NCI-H345 (cell line): ENCODE results near the gene MRPS22.
"Not testable (repeated sequence)": the region's sequence is repeated elsewhere in the genome, so short reads cannot be mapped to it uniquely, and the experiment has no call there.

Experiments
- DNase-seq: peaks from one replicate; lab custom pipeline; 2025; lab: John Stamatoyannopoulos, UW

The MRPS22 gene

GRCh38 chr3:139312416-139312815 is 31.4 kb upstream of the MRPS22 start:
- DNase-seq, result no peak

GRCh38 chr3:139312959-139313358 is 30.9 kb upstream of the MRPS22 start:
- no peak for DNase-seq

GRCh38 chr3:139313921-139314320 is 29.9 kb upstream of the MRPS22 start:
- no peak for DNase-seq

DNA sequence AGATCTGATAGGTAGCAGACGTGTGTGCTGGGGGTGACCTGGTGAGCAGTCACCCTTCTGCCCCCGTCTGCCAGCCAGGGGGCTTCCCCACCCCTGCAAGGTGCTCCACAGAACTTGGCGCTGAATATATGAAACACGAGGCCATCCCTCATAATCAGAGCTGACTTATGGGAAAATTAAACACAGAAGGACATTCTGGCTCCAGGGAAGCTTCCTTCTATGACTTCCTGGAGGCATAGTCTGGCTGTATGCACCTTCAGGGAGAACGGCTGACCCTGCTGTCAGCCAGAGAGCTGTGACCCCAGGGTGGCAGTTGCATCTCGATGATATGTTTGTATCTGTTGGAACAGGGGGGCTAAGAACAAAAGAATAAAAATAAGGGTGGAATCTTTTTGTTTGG is 26.6 kb upstream of the MRPS22 start:
- no peak for DNase-seq

DNA sequence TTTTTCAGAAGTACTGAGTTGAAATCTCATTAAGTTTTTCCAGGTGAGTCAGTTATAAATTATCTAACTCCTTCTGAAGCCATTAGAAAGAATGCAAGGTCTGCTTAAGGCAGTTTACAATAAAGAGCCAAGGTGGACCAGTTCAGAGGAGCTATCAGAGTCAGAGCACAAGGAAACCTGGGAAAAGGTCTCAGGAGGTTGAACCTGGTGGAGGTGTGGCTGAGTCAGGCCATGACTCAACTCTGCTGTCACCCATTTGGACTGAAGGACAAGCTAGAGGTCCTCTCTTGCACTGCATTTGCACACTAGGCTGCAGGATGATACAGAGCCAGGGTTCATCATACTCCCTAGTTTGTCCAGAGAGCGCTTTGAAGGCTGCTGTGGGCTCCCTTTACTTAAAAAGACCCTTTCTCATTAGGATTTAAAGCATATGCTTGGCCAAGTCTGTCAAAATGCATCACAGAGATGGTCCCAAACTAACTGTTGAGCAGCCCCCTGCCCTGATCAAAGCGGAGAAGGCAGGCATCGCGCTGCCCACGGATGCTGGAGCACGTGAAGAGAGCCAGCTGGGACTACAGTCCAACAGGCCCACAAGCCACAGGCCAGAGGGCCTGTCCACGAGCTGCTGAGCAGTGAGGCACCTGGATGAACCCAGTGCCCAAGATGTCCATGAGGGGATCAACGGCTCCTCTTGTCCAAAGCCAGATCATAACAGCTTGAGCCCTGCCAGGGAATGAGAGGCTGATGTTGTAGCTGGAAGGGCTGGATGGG is 26.0 kb upstream of the MRPS22 start:
- no peak for DNase-seq

DNA sequence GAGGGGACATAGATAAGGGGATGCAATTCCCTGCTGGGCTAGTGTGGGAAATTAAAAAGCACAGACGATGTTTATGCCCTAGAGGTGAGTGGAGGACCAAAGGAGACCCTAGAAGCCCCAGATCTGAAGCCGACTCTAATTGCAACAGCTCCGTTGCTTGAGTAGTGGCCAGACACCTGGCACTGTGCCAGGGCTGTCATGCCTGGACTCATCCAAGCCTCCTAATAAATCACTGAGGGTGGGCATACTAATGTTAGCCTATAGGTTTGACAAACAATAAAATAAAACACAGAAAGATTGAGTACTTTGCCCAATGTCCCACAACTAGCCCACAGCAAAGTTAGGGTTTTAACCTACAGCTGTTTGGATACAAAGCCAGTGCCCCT is 25.4 kb upstream of the MRPS22 start:
- no peak for DNase-seq

GRCh38 chr3:139318826-139319225 is 25.0 kb upstream of the MRPS22 start:
- DNase-seq, result no peak

DNA sequence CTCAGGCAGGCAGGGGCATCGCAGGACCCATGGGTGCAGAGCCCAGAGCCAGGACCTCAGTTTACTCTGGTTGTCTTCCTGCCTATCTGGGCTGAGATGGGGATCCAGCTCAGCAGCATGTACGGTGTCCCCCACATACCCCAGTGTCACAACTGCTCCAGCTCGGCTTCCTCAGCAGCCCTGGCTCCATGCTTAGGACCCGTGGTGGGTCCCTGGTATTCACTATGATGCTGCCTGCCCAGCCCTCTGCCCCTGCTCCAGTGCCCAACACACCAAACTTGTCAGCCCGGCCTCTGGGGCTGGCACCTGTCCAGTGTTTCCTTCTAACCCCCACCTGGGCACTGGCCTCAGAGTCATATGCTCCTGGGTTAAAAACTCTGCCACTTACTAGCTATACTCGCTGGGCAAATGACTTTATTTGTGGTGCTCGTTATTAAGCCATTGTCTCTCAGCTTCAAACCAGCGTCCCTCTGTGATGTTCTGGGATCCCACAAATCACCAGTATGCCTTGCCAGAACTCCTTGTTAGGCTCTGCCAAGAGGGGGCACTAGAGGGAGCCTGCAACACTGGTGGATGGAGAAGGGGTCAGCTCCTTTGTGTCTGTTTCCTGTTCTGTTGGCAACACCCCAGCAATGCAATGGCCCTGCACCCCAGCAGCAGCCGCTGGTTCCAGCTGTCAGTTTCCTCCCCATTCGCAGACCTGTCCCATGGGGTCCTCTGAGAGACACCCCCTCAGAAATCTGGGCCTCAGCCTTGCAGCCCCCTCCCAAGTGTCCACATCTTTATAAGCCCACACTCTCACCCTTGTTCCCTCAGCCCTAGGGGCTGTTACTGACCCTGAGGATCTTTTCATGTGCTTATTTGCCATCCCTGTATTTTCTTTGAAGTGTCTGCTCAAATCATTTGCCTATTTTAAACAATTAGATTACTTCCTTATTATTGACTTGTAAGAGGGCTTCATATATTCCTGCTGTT is 24.1 kb upstream of the MRPS22 start:
- DNase-seq, result no peak

GRCh38 chr3:139320551-139321309 is 23.1 kb upstream of the MRPS22 start:
- DNase-seq, result no peak

DNA sequence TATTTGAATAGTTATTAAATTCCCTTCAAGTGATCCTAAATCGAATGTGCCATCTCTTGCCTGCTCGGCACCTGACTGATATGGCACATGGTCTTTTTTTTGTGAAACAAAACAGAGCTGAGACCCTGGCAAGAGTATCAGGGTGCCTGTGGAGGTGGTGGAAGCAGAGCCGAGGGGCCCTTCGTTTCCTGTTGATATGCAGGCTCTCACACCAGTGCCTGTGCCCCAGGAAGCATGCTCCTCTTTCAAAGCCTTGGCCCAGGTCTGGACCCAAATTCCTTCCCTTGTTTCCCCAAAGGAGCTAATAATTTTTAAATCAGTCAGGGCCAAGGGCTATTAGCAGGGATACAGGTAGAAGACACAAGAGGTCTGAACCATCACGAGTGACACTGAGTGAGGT is 21.5 kb upstream of the MRPS22 start:
- no peak for DNase-seq

- DNase-seq, result no peak
Observed at GRCh38 chr3:139323146-139323545, 20.7 kb upstream of the MRPS22 start.

DNA sequence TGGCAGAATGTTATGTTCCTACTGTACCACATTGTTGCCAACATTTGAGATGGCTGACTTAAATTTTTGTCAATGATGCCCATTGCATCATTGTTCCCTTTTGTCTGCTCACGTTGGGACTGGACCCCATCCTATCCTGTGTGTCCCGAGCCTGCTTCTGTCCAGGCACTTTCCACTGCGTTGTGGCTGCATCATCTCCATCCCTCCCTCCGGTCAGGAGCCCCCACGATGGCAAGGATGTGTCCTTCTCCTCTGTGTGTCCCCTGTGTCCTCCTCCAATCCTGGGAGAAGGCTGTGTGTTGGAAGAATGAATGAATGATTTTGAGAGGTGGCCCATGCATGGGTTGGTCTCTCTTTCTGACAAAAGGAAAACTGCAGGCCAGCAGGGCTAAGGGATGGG is 19.4 kb upstream of the MRPS22 start:
- no peak for DNase-seq

- no peak for DNase-seq
Observed at GRCh38 chr3:139325551-139325950, 18.3 kb upstream of the MRPS22 start.

- no peak for DNase-seq
Observed at GRCh38 chr3:139326131-139326530, 17.7 kb upstream of the MRPS22 start.

- no peak for DNase-seq
Observed at GRCh38 chr3:139326707-139327106, 17.1 kb upstream of the MRPS22 start.

- no peak for DNase-seq
Observed at GRCh38 chr3:139327231-139327630, 16.6 kb upstream of the MRPS22 start.

GRCh38 chr3:139327861-139328260 is 16.0 kb upstream of the MRPS22 start:
- no peak for DNase-seq

DNA sequence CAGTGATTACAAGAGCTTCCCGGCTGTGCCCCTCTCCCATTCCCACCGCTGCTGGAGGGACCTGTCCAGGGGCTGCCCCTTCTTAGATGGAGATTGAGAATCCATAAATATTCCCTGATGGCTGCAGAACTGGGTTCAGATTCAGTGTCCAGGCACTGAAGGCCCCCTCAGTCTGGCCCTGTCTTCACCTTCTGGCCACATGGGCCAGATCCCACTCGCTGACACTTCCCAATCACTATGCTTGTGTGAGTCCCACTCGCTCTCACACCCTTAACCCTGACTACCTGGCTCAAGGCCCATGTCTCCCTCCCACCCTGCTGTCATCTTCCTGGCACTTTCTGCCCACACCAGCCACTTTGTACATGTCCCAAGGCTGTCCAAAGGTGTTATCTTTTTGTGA is 15.5 kb upstream of the MRPS22 start:
- DNase-seq, result no peak

DNA sequence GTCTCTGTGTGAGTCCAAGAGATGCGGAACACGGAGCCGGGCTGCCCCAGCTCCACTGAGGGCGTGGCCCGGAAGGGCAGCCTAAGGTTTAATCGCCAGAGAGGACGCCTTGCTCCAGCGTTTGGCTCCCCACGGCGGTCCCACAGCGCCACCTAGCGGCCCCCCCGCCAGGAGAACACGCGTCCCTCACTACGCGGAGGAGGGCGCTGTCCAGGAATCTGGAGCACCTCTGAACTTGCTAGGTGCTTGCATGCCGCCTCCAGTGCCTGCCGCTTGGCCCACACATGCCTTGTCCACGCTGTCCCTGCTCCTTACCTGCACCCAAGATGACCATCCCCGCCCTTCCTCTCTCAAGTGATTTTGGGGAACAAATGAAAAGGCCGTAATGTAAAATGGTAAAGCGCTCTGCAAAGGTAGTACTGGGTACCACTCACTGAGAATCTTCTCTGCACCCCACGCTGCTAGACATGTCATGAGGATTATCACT is 14.4 kb upstream of the MRPS22 start:
- peak; percentile 70 for DNase-seq

DNA sequence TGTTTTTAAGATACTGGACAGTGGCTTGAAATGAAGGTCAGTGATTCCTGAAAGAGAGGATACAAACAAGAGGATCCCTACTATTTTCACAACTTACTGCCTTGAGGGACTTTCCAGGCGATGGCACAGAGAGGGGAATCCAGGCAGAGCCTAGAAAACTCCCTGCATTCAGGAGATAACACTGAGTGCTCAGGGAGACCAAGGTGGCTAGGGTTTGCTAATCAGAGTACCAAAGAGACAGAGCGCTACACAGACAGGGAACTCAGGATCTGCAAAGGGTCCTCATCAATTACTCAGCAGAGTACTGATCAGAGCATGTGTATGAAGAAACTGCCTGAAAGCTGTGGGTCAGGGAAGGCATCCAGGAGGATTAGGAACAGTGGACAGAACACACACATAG is 11.7 kb upstream of the MRPS22 start:
- DNase-seq, result no peak

GRCh38 chr3:139334675-139335074 is 9.1 kb upstream of the MRPS22 start:
- not testable (repeated sequence) for DNase-seq

GRCh38 chr3:139338405-139338804 is 5.4 kb upstream of the MRPS22 start:
- no peak for DNase-seq
